HL-60 (cell line): ENCODE data around the gene MAP3K8.
A peak's percentile ranks its signal among the peaks of the same experiment; 100 is the strongest.
"Not testable (repeated sequence)": the region's sequence is repeated elsewhere in the genome, so short reads cannot be mapped to it uniquely, and the experiment has no call there.

Experiments used
- DNase-seq, 2 experiments: peaks; one replicate each; pipeline ENCODE4 v3.0.0-alpha.2; 2010 to 2020; ENCODE audit warnings: low read depth in 1 of 2, low spot score in 1 of 2
- H3K27ac ChIP-seq: fragments of 250-450 bp; sonication (Bioruptor Pico); replicated peaks from 2 replicates; pipeline ENCODE4 v1.5.1; 2020; ENCODE audit warnings: mild to moderate bottlenecking, moderate library complexity
- H3K27me3 ChIP-seq: fragments of 250-450 bp; sonication (Bioruptor Pico); 2 replicates; pipeline ENCODE4 v1.5.1; 2021; ENCODE audit warnings: mild to moderate bottlenecking, moderate library complexity; ENCODE audit not compliant: insufficient read depth, poor library complexity, severe bottlenecking
- H3K4me3 ChIP-seq: replicated peaks from 2 replicates; pipeline ENCODE4 v1.5.1; 2011; ENCODE audit warnings: mild to moderate bottlenecking, control low read depth, low read length; ENCODE audit not compliant: insufficient read depth
- GABPA ChIP-seq: IDR thresholded peaks from 2 replicates; pipeline ENCODE4 v1.6.1; 2012; ENCODE audit warnings: low read depth
- POLR2AphosphoS5 ChIP-seq: IDR thresholded peaks from 2 replicates; pipeline ENCODE4 v1.6.1; 2012; ENCODE audit warnings: low read depth
- SPI1 ChIP-seq: IDR thresholded peaks from 2 replicates; pipeline ENCODE4 v1.6.1; 2012; ENCODE audit warnings: low read depth, mild to moderate bottlenecking, borderline replicate concordance
- TF ChIP-seq, protein P1 (sequence below): IDR thresholded peaks from 2 replicates; pipeline ENCODE4 v1.6.1; 2012; ENCODE audit warnings: low read depth; ENCODE audit not compliant: insufficient replicate concordance
- TF ChIP-seq, protein P2 (sequence below): IDR thresholded peaks from one replicate; pipeline ENCODE4 v1.5.1; 2011; ENCODE audit warnings: low read length, control low read depth, inconsistent platforms; ENCODE audit not compliant: insufficient read depth

Gene MAP3K8

DNA sequence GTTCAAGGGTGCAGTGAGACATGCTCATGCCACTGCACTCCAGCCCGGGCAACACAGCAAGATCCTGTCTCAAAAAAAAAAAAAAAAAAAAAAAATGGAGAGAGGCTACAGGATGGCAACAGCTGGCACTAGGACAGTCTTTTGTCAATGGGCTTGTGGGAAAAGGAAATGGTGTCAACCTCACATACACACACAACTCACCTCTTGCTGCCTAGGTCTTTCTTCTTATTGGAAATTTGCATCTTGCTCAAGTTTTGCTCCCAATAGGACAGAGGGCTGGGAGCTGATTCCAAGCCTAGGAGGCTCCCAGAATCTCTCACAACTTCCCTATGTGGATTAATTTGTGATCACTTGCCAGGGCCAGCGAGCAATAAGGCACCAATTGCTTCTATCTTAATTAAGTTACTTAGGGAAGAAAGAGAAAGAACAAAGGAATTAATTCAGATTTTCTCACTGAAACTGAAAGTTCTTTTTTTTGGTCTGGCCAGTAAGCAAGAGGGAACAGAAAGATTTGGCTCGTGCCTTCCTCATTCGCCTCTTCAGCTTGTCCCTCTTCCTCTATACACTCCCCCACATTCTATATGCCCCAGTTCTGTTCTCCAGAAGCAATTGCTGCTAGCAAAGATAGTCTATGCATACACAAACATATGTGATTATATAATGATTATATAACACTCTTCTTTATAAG lies 33.8 kb downstream of the MAP3K8 start:
- TF ChIP-seq SPI1 (peak; percentile 80), POLR2AphosphoS5 (no peak), GABPA (no peak)
- TF ChIP-seq, protein P1, sequence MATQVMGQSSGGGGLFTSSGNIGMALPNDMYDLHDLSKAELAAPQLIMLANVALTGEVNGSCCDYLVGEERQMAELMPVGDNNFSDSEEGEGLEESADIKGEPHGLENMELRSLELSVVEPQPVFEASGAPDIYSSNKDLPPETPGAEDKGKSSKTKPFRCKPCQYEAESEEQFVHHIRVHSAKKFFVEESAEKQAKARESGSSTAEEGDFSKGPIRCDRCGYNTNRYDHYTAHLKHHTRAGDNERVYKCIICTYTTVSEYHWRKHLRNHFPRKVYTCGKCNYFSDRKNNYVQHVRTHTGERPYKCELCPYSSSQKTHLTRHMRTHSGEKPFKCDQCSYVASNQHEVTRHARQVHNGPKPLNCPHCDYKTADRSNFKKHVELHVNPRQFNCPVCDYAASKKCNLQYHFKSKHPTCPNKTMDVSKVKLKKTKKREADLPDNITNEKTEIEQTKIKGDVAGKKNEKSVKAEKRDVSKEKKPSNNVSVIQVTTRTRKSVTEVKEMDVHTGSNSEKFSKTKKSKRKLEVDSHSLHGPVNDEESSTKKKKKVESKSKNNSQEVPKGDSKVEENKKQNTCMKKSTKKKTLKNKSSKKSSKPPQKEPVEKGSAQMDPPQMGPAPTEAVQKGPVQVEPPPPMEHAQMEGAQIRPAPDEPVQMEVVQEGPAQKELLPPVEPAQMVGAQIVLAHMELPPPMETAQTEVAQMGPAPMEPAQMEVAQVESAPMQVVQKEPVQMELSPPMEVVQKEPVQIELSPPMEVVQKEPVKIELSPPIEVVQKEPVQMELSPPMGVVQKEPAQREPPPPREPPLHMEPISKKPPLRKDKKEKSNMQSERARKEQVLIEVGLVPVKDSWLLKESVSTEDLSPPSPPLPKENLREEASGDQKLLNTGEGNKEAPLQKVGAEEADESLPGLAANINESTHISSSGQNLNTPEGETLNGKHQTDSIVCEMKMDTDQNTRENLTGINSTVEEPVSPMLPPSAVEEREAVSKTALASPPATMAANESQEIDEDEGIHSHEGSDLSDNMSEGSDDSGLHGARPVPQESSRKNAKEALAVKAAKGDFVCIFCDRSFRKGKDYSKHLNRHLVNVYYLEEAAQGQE = no peak
- TF ChIP-seq, protein P2, sequence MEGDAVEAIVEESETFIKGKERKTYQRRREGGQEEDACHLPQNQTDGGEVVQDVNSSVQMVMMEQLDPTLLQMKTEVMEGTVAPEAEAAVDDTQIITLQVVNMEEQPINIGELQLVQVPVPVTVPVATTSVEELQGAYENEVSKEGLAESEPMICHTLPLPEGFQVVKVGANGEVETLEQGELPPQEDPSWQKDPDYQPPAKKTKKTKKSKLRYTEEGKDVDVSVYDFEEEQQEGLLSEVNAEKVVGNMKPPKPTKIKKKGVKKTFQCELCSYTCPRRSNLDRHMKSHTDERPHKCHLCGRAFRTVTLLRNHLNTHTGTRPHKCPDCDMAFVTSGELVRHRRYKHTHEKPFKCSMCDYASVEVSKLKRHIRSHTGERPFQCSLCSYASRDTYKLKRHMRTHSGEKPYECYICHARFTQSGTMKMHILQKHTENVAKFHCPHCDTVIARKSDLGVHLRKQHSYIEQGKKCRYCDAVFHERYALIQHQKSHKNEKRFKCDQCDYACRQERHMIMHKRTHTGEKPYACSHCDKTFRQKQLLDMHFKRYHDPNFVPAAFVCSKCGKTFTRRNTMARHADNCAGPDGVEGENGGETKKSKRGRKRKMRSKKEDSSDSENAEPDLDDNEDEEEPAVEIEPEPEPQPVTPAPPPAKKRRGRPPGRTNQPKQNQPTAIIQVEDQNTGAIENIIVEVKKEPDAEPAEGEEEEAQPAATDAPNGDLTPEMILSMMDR = no peak
- H3K27ac ChIP-seq = peak overlapping the region; percentile 56
- DNase-seq = peak in 1 of 2 experiments; percentile 69
- H3K4me3 ChIP-seq = no peak overlapping the region
- H3K27me3 ChIP-seq = no peaks in the 10 kb centered on the region

DNA sequence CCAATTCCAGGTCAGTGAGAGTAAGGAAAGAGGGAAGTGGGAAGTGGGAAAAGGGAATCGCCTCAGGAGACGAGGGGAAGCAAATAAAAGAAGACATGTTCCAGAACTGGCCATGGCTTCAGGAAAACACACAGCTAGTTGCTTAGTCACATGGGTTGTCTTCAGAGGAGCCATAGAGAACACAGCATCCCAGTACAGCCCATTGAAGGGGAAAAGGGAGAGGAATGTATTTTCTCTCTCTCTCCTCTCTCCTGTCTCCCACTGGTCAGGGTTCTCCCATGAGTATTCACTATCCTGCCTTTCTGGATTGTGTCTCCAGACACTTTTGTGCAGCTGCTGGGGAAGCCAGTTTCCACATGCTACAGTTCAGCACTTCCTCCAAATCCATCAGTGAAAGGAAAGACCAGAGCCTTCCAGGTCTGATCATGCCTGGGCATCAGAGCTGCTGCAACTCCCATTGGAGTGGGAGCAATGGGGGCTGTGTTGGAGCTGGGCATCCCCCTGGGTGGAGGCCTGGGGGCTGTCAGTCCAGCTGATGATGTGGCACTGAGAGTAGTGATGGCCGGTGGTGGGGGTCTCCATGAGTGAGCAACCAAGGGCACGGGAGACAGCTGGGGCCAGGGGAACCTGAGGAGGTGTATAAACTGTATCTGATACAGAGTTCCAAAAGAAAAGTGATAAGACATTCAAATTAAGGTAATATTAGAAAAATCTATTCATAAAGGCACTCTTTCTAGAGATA lies 38.6 kb downstream of the MAP3K8 start:
- no peak for DNase-seq
- no peak overlapping the region for H3K4me3 ChIP-seq
- no peaks in the 10 kb centered on the region for H3K27me3 ChIP-seq
- no peak overlapping the region for H3K27ac ChIP-seq
- TF ChIP-seq, protein P2 = no peak
- no peak for TF ChIP-seq SPI1
- no peak for TF ChIP-seq POLR2AphosphoS5
- TF ChIP-seq, protein P1 = no peak
- no peak for TF ChIP-seq GABPA

DNA sequence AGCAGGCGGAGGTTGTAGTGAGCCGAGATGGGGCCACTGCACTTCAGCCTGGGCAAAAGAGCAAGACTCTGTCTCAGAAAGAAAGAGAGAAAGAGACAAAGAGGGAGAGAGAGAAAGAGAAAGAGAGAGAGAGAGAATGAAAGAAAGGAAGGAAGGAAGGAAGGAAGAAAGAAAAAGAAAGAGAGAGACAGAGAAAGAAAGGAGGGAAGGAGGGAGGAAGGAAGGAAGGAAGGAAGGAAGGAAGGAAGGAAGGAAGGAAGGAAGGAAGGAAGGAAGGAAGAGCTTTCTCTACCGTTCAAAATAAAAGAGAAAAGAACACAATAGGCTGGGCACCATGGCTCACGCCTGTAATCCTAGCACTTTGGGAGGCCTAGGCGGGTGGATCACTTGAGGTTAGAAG lies 41.5 kb downstream of the MAP3K8 start:
- H3K4me3 ChIP-seq, H3K27me3 ChIP-seq, DNase-seq, H3K27ac ChIP-seq: not testable (repeated sequence)

DNA sequence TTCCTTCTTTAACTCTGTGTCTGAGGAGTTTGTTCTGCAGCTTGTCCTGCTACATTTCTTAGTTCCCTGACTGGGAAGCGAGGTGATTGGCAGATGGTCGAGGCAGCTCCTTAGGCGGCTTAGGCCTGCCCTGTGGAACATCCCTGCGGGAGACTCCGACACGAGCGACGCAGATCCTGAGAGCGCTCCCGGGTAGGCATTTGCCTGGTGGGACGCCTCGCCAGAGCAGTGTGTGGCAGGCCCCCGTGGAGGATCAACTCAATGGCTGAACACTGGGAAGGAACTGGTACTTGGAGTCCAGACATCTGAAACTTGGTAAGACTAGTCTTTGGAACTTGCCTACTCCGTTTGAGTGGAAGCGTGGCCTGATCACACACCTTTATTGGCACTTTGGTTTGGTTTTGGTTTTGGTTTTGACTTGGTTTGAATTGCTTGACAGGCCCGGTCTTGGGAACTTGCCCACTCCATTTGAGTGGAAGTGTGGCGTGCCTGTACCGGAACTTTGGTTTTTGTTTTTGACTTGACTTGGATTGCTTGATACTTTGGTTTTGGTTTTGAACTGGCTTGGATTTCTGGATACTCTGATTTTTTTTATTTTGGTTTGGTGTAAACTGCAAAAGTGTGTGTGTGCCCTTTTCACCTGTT lies 42.6 kb downstream of the MAP3K8 start:
- no peaks in the 10 kb centered on the region for H3K27me3 ChIP-seq
- H3K27ac ChIP-seq = no peak overlapping the region
- DNase-seq = no peak
- TF ChIP-seq GABPA = no peak
- no peak for TF ChIP-seq POLR2AphosphoS5
- TF ChIP-seq, protein P1 = no peak
- TF ChIP-seq SPI1 = no peak
- TF ChIP-seq, protein P2 = no peak
- no peak overlapping the region for H3K4me3 ChIP-seq

DNA sequence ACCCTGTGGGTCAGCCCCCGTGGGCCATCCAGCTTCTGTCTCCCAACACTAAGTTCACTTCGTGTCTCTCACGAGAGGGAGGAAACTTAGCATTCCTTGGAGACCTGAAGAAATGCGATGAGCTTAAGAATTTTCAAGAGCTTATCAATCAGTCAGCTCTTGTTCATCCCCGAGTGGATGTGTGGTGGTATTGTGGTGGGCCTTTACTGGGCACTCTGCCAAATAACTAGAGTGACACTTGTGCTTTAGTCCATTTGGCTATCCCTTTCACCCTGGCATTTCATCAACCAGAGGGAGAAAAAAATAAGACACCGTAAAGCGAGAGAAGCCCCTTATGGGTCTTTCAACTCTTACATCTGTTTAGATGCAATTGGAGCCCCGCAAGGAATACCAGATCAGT lies 45.5 kb downstream of the MAP3K8 start:
- DNase-seq, H3K27me3 ChIP-seq, H3K4me3 ChIP-seq, H3K27ac ChIP-seq: not testable (repeated sequence)
